Liver (tissue), 9 donors: Measurements from ENCODE around the gene WNT11. TPM values are rescaled to one million over a fixed set of nuclear protein-coding genes. Genes with fewer than 3 reads are reported as not detected.

Experiments
- DNase-seq: peaks from one replicate; pipeline ENCODE4 v3.0.0-alpha.2; 2017; ENCODE audit warnings: low spot score
- H3K27ac ChIP-seq, 2 donors: one replicate each; pipeline ENCODE4 v1.7.0; 2013; ENCODE audit warnings: inconsistent platforms in 2 of 2, low read length in 2 of 2, control low read depth in 1 of 2, low read depth in 1 of 2, mild to moderate bottlenecking in 1 of 2
- H3K27me3 ChIP-seq, 4 donors: one replicate each; pipeline versions ENCODE4 v1.6.1 to v1.7.0; 2013; ENCODE audit warnings: low read length in 3 of 4, inconsistent platforms in 1 of 4, mild to moderate bottlenecking in 1 of 4, moderate library complexity in 1 of 4; ENCODE audit not compliant: control insufficient read depth in 4 of 4, insufficient read depth in 4 of 4
- H3K36me3 ChIP-seq, 4 donors: one replicate each; pipeline versions ENCODE4 v1.6.1 to v1.7.0; 2013; ENCODE audit warnings: low read length in 3 of 4, mild to moderate bottlenecking in 3 of 4, low read depth in 1 of 4, moderate library complexity in 1 of 4; ENCODE audit not compliant: control insufficient read depth in 4 of 4, insufficient read depth in 3 of 4
- H3K4me1 ChIP-seq, 4 donors: one replicate each; pipeline versions ENCODE4 v1.6.1 to v1.7.0; 2013; ENCODE audit warnings: low read length in 3 of 4, mild to moderate bottlenecking in 3 of 4, moderate library complexity in 1 of 4; ENCODE audit not compliant: control insufficient read depth in 4 of 4, insufficient read depth in 4 of 4
- H3K4me3 ChIP-seq, 3 donors: one replicate each; pipeline versions ENCODE4 v1.6.1 to v1.7.0; 2013; ENCODE audit warnings: low read length in 3 of 3, control low read depth in 1 of 3, low read depth in 1 of 3, mild to moderate bottlenecking in 1 of 3
- H3K9ac ChIP-seq, 2 donors: one replicate each; pipeline ENCODE4 v1.7.0; 2013; ENCODE audit warnings: low read length in 2 of 2, mild to moderate bottlenecking in 2 of 2, moderate library complexity in 2 of 2, control low read depth in 1 of 2, low read depth in 1 of 2
- H3K9me3 ChIP-seq, 4 donors: one replicate each; pipeline versions ENCODE4 v1.6.1 to v1.7.0; 2013; ENCODE audit warnings: low read length in 3 of 4; ENCODE audit not compliant: control insufficient read depth in 4 of 4
- EGR1 ChIP-seq, 2 donors: IDR thresholded peaks; 2 replicates each; pipeline ENCODE4 v1.6.1; 2016 to 2018; ENCODE audit warnings: antibody characterized with exemption in 2 of 2, low read depth in 2 of 2
- FOXA1 ChIP-seq: IDR thresholded peaks from 2 replicates; pipeline ENCODE4 v1.6.1; 2016; ENCODE audit warnings: antibody characterized with exemption
- FOXA2 ChIP-seq: IDR thresholded peaks from 2 replicates; pipeline ENCODE4 v1.6.1; 2016; ENCODE audit warnings: antibody characterized with exemption
- GABPA ChIP-seq, 2 donors: IDR thresholded peaks in 1 of 2; conservative IDR thresholded peaks in 1 of 2; 2 replicates each; pipeline ENCODE4 v1.6.1; 2016; ENCODE audit warnings: antibody characterized with exemption in 2 of 2, mild to moderate bottlenecking in 1 of 2, moderate library complexity in 1 of 2
- HNF4A ChIP-seq, 2 donors: conservative IDR thresholded peaks; 2 replicates each; pipeline ENCODE4 v1.6.1; 2016; ENCODE audit warnings: antibody characterized with exemption in 2 of 2, mild to moderate bottlenecking in 2 of 2
- NR2F2 ChIP-seq: IDR thresholded peaks from 2 replicates; pipeline ENCODE4 v1.6.1; 2016; ENCODE audit warnings: antibody characterized with exemption
- RAD21 ChIP-seq, 2 donors: IDR thresholded peaks; 2 replicates each; pipeline ENCODE4 v1.6.1; 2016; ENCODE audit warnings: antibody characterized with exemption in 2 of 2, mild to moderate bottlenecking in 2 of 2
- RXRA ChIP-seq, 2 donors: IDR thresholded peaks; 2 replicates each; pipeline ENCODE4 v1.6.1; 2017 to 2018; ENCODE audit warnings: antibody characterized with exemption in 2 of 2, mild to moderate bottlenecking in 1 of 2
- TAF1 ChIP-seq: conservative IDR thresholded peaks from 2 replicates; pipeline ENCODE4 v1.6.1; 2016; ENCODE audit warnings: antibody characterized with exemption, mild to moderate bottlenecking
- WGBS: extraction: QIAGEN DNeasy Blood & Tissue Kit; methylation state at CpG from one replicate; pipeline ENCODE4 v1.1.7; 2013; 5-methylcytosine and 5-hydroxymethylcytosine counted together
- polyA plus RNA-seq, 2 donors: library from polyadenylated mRNA; stranded (reverse) in 1 of 2; unstranded in 1 of 2; fragments of 200-250 nt in 1 of 2; fragments of >200 nt in 1 of 2; fragmentation: Nextera tagmentation in 1 of 2; extraction: Ambion mirVana in 1 of 2; gene quantifications; one replicate each; pipeline versions ENCODE4 v1.2.1 to v1.2.3, GENCODE V29; 2013 to 2015
- total RNA-seq, 2 donors: library from RNA; depleted of rRNA; stranded (reverse); fragments of >200 nt; gene quantifications; one replicate each; pipeline ENCODE4 v1.2.3, GENCODE V29; 2014
- TF ChIP-seq, protein P1 (sequence below): fragments of 150-350 bp; IDR thresholded peaks from 2 replicates; pipeline ENCODE4 v1.5.1; 2017; ENCODE audit warnings: improper control_type of control experiment, low read depth, low read length; ENCODE audit not compliant: missing input control
- TF ChIP-seq, protein P2 (sequence below): IDR thresholded peaks from 2 replicates; pipeline ENCODE4 v1.6.1; 2016; ENCODE audit warnings: antibody characterized with exemption
- TF ChIP-seq, protein P3 (sequence below): IDR thresholded peaks from 2 replicates; pipeline ENCODE4 v1.6.1; 2016; ENCODE audit warnings: antibody characterized with exemption
- TF ChIP-seq, protein P4 (sequence below): IDR thresholded peaks from 2 replicates; pipeline ENCODE4 v1.6.1; 2016; ENCODE audit warnings: antibody characterized with exemption
- donor health status: healthy.
- donor health status: healthy.
- donor health status: healthy.
- donor health status: healthy.
- donor health status: healthy.

WNT11 gene
- total and polyA plus RNA-seq, 4 donors = 1.1 to 4.8 (median 2.5) TPM

DNA sequence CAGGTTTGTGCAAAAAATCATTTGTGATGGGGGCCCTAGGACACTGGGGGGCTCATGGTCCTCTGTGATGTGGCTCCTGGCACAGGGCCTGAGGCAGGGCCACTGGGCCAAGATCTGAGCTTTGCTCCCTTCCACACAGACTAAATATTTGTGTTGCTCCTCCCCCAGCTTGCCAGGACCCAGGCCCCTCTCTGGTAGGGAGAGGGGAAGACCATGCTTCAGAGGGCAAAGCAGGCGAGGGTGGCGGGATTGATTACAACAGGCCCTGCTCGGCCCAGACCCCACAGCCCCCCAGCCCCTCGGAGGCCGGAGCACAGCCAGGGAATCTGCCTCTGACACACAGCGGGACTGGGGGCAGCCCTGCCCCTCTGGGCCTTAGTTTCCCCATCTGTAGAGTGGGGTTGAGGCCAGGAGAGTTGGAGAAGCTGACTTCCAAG is 29.0 kb downstream of the WNT11 start:
- no peak overlapping the region for H3K9ac ChIP-seq
- peak; percentile 39 for DNase-seq
- no peak for TF ChIP-seq RXRA (IDR thresholded peaks at IDR 0.05)
- no peak for TF ChIP-seq RAD21 (IDR thresholded peaks at IDR 0.05)
- TF ChIP-seq, protein P1, sequence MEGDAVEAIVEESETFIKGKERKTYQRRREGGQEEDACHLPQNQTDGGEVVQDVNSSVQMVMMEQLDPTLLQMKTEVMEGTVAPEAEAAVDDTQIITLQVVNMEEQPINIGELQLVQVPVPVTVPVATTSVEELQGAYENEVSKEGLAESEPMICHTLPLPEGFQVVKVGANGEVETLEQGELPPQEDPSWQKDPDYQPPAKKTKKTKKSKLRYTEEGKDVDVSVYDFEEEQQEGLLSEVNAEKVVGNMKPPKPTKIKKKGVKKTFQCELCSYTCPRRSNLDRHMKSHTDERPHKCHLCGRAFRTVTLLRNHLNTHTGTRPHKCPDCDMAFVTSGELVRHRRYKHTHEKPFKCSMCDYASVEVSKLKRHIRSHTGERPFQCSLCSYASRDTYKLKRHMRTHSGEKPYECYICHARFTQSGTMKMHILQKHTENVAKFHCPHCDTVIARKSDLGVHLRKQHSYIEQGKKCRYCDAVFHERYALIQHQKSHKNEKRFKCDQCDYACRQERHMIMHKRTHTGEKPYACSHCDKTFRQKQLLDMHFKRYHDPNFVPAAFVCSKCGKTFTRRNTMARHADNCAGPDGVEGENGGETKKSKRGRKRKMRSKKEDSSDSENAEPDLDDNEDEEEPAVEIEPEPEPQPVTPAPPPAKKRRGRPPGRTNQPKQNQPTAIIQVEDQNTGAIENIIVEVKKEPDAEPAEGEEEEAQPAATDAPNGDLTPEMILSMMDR = no peak
- TF ChIP-seq GABPA (IDR thresholded peaks at IDR 0.05 in 1 of 2, conservative IDR thresholded peaks at IDR 0.05 in 1 of 2) = no peak
- TF ChIP-seq FOXA1 = no peak
- TF ChIP-seq, protein P2, sequence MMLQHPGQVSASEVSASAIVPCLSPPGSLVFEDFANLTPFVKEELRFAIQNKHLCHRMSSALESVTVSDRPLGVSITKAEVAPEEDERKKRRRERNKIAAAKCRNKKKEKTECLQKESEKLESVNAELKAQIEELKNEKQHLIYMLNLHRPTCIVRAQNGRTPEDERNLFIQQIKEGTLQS = no peak
- no peak for TF ChIP-seq FOXA2
- TF ChIP-seq TAF1 = no peak
- TF ChIP-seq, protein P3, sequence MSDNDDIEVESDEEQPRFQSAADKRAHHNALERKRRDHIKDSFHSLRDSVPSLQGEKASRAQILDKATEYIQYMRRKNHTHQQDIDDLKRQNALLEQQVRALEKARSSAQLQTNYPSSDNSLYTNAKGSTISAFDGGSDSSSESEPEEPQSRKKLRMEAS = no peak
- no peak for TF ChIP-seq EGR1 (IDR thresholded peaks at IDR 0.05; ENCODE audit: low read depth in 2 of 2)
- no peak for TF ChIP-seq HNF4A (conservative IDR thresholded peaks at IDR 0.05)
- no peak for TF ChIP-seq NR2F2
- TF ChIP-seq, protein P4, sequence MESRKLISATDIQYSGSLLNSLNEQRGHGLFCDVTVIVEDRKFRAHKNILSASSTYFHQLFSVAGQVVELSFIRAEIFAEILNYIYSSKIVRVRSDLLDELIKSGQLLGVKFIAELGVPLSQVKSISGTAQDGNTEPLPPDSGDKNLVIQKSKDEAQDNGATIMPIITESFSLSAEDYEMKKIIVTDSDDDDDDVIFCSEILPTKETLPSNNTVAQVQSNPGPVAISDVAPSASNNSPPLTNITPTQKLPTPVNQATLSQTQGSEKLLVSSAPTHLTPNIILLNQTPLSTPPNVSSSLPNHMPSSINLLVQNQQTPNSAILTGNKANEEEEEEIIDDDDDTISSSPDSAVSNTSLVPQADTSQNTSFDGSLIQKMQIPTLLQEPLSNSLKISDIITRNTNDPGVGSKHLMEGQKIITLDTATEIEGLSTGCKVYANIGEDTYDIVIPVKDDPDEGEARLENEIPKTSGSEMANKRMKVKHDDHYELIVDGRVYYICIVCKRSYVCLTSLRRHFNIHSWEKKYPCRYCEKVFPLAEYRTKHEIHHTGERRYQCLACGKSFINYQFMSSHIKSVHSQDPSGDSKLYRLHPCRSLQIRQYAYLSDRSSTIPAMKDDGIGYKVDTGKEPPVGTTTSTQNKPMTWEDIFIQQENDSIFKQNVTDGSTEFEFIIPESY = no peak
- H3K27ac ChIP-seq = no peak overlapping the region
- H3K36me3 ChIP-seq = no peaks in the 10 kb centered on the region
- no peaks in the 10 kb centered on the region for H3K27me3 ChIP-seq
- H3K4me3 ChIP-seq = no peak overlapping the region
- H3K9me3 ChIP-seq = no peaks in the 10 kb centered on the region
- no peaks in the 10 kb centered on the region for H3K4me1 ChIP-seq
- WGBS = 76% methylated on average over 6 of the region's 6 CpGs

DNA sequence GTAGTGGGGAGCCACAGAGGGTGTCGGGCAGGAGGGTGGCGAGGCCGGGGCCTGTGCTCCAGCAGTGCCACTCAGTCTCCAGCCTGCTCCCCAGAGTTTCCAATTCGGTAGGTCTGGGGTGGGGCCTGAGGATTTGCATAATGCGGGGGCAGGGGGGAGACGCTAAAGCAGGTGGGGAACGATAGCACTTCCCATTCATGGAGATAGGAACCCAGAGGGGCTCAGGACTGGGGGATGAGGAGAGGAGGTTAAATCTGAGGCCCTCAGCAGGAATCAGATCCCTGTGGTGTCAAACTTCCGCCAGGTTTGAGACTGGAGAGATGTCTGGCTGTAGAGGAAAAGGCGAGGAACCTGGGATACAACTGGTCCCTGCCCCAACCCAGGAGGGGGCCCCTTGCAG is 29.8 kb downstream of the WNT11 start:
- 95% methylated on average over 9 of the region's 9 CpGs for WGBS

More for the DNA sequence above, 29.8 kb downstream of the WNT11 start:
- no peak overlapping the region for H3K9ac ChIP-seq
- H3K36me3 ChIP-seq = no peaks in the 10 kb centered on the region
- H3K4me3 ChIP-seq = no peak overlapping the region
- no peaks in the 10 kb centered on the region for H3K4me1 ChIP-seq
- no peak overlapping the region for H3K27ac ChIP-seq
- no peak for DNase-seq
- TF ChIP-seq, protein P3 = no peak
- TF ChIP-seq, protein P1 = no peak
- TF ChIP-seq NR2F2 = no peak
- no peaks in the 10 kb centered on the region for H3K9me3 ChIP-seq
- H3K27me3 ChIP-seq = no peaks in the 10 kb centered on the region
